GM18858 (cell line): ENCODE data around the gene KRTAP4-4.
"Not testable (repeated sequence)": the region's sequence is repeated elsewhere in the genome, so short reads cannot be mapped to it uniquely, and the experiment has no call there.

Experiments
- ATAC-seq: cut with Tn5 transposase; IDR thresholded peaks from one replicate; pipeline ENCODE4 v1.9.1; 2021; ENCODE audit not compliant: unreplicated experiment

Gene KRTAP4-4

DNA sequence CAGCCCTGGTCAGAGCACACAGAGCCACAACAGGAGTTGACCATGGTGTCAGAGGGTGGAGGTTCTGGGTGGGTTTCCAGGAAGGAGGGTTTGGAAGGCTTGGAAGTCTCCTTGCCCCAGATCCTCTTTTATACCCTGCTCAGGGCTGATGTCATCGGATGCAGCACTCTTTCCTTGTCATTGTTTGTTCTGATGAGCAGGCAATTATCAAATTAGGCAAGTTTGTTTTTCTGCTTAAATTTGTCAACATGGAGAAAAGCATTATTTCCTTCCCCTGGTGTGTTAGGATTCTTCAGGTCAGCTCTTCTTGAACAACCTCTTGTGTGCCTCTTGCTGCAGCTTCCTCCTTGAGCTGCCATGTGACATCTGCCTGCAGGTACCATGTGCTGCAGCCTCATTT, at the start of gene KRTAP4-4:
TSS of gene KRTAP4-4 (minus strand) at position 101 of the 400 bp plus-strand sequence. CDS start at position 44, 57 bp downstream.
- ATAC-seq, result no peak

DNA sequence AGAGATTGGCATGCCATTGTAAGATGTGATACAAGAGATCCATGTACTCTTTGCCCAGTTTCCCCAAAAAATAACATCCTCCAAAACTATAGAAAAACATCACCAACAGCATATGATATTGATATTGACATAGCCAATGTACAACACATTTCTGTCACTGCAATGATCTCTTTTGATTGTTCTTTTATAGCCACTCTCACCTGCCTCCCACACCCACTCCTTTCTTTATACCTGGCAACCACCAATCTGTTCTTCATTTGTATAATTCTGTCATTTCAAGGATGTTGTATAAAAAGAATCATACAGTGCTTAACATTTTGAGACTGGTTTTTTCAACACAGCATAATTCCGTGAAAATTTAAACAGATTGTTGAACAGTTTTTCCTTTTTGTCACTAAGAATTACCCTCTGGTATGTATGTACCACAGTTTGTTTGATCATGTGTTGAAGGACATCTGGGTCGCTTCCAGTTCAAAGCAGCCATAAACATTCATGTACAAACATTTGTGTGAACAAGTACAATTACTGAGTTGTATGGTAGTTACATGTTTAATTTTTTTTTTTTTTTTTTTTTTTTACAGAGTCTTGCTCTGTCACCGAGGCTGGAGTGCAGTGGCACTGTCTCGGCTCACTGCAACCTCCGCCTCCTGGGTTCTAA, 39.0 kb upstream of the KRTAP4-4 start:
- no peak for ATAC-seq

DNA sequence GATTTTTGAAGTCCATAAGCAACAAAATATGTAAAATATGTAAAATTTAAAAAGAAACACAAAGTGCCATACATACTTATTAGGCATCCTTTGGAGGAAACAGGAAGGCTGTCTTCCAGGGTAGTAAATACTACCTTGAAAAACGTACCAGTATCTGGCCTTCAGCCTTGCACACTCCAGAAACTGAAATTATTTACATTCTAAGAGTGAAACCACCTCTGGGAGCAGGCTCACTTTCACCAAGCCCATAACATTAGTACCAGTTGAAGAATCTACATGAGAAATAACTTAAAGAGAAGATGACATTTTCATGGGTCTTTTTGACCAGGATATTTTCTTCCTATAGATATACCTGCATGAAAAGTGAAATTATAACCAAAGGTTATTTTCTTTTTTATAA, 35.5 kb upstream of the KRTAP4-4 start:
- no peak for ATAC-seq

DNA sequence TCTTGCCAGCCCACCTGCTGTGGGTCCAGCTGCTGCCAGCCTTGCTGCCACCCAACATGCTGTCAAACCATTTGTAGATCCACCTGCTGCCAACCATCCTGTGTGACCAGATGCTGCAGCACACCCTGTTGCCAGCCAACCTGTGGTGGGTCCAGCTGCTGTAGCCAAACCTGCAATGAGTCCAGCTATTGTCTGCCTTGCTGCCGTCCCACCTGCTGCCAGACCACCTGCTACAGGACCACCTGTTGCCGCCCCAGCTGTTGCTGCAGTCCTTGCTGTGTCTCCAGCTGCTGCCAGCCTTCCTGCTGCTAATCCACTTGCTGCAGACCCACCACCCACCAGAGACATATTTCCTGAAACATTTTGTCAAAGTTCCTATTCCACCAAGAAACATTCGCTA, 29.8 kb upstream of the KRTAP4-4 start:
- no peak for ATAC-seq

DNA sequence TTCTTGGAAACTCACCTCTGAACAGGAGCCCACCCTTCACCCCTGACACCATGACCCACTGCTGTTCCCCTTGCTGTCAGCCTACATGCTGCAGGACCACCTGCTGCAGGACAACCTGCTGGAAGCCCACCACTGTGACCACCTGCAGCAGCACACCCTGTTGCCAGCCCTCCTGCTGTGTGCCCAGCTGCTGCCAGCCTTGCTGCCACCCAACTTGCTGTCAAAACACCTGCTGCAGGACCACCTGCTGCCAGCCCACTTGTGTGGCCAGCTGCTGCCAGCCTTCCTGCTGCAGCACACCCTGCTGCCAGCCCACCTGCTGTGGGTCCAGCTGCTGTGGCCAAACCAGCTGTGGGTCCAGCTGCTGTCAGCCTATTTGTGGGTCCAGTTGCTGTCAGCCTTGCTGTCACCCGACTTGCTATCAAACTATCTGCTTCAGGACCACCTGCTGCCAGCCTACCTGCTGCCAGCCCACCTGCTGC, 29.3 kb upstream of the KRTAP4-4 start, which contains the start of gene KRTAP9-1:
TSS of gene KRTAP9-1 (plus strand) at position 51 of the 482 bp plus-strand sequence. CDS start at position 51, 0 bp downstream.
- ATAC-seq, result not testable (repeated sequence)

DNA sequence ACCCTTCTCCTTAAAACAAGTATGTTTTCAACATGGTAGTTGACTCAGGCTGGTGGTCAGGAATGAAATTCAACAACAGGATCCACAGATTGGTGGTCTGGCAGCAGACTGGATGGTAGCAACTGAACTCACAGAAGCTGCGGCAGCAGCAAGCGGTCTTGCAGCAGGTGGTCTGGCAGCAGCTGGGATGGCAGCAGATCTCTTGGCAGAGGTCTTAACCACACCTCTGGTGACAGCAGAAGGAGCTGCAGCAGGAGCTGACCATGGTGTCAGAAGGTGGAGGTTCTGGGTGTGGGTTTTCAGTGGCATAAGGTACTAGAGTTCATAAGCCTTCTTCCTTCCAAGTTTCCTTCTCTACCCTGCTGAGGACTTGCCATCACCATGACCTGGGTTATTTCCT, 26.3 kb upstream of the KRTAP4-4 start:
- ATAC-seq, result no peak

DNA sequence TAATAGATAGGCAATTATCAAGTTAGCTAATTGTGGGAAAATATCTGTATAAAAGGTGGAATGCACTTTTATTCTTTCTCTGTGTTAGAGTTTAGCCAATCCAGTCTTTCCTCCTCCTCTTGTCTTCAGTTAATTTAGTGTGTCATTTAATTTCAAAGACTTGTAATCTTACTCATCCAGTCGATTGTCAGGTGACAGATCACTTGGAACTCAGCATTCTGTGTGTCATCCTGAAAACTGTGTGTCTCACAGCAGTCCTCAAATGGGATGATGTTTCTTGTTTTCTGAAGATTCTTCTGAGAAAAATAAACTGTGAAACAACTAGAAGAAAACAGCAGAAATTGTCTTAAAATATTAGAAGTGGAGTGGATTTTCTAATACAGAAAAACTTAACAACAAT, 24.5 kb upstream of the KRTAP4-4 start:
- ATAC-seq, result no peak

DNA sequence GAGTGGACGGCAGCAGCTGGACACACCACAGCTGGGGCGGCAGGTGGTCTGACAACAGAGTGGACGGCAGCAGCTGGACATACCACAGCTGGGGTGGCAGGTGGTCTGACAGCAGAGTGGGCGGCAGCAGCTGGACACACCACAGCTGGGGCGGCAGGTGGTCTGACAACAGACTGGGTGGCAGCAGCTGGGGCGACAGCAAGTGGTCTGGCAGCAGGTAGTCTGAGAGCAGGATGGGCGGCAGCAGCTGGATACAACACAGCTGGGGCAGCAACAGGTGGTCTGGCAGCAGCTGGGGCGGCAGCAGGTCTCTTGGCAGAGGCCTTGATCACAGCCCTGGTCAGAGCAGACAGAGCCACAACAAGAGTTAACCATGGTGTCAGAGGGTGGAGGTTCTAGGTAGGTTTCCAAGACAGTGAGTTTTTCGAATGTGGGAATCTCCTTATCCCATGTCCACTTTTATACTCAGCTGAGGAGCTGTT, 24.0 kb upstream of the KRTAP4-4 start, which contains the start of gene KRTAP4-1:
TSS of gene KRTAP4-1 (minus strand) at position 432 of the 482 bp plus-strand sequence. CDS start at position 375, 57 bp downstream.
- no peak for ATAC-seq

DNA sequence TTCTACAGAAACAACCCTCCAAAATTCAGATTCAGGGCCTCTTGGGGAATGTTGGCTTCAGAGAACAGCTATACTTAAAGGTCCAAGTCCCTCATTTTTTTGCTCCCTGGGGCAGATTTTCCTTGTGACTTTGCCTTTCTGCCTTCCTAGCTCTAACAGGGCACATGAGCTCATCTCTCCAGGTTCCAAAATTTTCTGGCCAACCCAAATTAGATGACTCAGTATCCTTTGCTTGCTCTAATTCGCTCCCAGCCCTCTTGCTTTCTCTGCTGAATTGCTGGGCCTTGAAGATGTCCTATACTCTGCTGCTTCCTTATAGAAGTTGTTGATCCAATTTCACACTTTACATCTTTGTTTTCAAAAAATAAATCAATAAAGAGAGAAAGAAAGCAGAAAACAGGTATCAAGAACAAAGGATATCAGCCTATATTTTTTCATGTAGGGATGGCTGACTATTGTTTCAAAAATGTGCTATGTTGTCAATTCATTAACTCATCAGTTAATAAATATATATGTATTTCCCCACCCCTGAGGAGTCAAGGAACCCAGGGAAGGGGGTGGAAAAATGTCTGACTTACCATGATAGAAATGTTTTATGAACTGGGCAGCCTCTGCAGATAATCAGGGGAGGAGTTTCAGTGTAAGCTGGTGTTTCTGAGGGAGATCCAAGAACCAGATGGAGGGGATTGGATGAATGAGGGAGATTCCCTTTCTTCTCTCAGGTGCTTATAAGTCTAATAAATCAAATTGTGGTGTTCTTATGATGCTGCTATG, 18.5 kb upstream of the KRTAP4-4 start:
- no peak for ATAC-seq

DNA sequence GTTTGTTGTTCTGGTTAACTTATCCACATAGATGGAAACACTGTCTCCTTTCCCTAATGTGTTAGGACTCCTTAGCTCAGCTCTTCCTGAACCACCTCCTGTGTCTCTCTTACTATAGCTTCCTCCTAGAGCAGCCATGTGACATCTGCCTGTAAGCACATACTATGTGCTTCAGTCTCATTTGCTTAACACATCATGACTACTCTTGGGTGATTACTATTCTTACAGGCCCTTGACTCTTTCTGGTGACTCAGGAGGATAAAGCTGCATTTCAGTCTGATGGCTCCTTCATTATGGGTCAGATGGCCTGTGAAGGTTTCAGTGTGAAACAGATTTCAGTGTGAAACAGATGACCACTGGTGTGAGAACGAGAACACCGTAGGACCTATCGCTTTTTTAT, 17.8 kb upstream of the KRTAP4-4 start:
- no peak for ATAC-seq

DNA sequence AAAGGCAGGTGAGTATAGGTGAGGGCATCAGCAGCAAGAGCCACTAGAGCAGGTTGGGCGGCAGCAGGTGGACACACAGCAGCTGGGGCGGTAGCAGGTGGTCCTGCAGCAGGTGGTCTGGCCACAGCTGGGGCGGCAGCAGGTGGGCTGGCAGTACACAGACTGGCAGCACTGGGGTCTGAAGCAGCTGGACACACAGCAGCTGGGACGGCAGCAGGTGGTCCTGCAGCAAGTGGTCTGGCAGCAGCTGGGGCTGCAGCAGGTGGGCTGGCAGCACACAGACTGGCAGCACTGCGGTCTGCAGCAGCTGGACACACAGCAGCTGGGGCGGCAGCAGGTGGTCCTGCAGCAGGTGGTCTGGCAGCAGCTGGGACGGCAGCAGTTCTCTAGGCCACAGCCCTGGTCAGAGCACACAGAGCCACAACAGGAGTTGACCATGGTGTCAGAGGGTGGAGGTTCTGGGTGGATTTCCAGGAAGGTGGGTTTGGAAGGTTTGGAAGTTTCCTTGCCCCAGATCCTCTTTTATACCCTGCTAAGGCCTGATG, 17.3 kb upstream of the KRTAP4-4 start, which contains the start of gene KRTAP4-2:
TSS of gene KRTAP4-2 (minus strand) at position 495 of the 545 bp plus-strand sequence. CDS start at position 438, 57 bp downstream.
- no peak for ATAC-seq

DNA sequence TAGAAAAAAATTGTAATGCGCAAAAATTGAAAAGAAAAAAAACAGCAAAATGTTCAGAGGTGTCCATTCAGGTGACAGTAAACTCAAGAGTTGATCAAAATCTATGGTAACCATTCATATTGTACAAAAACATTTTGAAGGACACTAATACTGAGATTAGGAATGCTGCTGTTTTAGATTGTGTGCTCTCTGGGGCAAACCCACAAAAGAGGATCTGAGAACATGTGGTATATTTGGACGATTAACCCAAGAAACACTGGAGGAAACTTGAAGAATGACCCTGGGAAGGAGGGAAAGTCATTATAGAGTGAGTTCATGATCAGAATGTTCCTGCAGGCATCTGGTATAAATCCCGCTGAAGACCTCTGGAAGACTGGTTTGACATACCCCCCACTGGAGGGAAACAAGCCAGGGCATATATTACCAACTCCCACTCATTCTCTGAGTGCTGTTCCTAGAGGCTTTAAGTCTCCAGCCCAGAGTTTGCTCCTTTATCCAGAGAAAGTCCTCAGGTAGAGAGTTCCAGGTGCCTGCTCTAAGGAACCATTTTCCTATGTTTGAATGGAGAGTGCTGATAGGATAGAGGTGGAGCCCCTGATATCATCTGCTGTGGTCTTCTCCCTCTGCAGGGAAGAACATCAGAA, 16.3 kb upstream of the KRTAP4-4 start:
- no peak for ATAC-seq

DNA sequence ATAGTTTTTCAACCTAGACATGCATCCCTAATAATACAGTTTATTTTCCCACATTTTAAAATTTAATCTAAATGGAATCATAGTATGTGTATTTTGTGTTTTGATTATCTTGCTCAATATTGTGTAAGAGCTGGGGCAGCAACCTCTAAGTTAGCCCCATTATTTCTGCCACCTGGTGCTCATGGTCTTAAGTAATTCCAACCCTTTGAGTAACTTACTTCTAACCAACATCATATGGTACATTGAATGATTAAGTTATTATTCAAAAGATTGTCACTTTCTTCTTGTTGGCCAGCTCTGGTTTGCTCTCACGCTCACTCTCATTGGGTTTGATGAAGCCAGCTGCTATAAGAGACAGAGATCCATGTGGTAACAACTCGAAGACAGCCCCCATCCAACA, 11.3 kb upstream of the KRTAP4-4 start:
- no peak for ATAC-seq

DNA sequence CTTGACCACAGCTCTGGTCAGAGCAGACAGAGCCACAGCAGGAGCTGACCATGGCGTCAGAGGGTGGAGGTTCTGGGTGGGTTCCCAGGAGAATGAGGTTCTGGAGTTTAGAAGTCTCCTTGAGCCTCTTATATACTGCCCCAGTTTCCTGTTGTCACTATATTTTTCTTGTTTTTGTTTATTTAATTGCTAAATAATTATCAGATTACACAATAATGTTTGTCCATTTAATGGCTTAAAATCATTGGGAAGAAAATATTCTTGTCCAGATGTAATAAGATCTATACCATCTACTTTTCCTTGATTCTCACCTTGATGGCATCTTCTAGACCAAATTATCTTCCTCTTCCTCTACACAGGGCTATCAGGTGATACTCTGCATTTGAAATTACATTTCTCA, 7.6 kb upstream of the KRTAP4-4 start, which contains the start of gene KRTAP4-3:
TSS of gene KRTAP4-3 (minus strand) at position 101 of the 400 bp plus-strand sequence. CDS start at position 52, 49 bp downstream.
- ATAC-seq, result no peak

DNA sequence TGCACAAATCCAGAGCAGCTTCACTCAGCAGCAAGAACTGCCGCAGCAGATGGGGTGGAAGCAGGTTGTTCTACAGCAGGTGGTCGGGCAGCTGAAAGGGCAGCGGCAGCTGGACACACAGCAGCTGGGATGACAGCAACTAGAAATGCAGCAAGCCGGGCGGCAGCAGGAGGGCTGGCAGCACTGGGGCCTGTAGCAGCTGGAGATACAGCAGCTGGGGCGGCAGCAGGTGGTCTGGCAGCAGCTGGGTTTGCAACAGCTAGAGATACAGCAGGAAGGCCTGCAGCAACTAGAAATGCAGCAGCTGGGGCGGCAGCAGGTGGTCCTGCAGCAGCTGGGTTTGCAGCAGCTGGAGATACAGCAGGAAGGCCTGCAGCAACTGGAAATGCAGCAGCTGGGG, 7.0 kb upstream of the KRTAP4-4 start:
- ATAC-seq, result no peak

DNA sequence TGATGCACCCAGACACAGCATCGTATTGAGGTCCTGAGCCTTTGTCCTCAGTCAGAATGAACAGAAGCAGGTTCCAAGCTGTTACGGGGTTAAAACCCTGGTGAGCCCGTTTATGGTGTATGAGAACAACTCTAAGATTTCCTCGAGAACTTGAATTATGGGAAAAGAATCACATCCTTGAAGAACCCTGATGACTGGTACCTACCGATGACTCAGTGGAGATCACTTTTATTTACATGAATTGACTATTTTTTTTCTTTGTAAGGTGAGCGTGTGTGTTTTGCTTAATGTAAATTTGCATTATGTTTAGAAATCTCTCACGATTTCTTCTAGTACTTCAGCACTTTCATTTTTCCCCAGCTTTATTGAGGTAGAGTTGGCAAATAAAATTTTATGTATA, 3.3 kb upstream of the KRTAP4-4 start:
- ATAC-seq, result no peak

DNA sequence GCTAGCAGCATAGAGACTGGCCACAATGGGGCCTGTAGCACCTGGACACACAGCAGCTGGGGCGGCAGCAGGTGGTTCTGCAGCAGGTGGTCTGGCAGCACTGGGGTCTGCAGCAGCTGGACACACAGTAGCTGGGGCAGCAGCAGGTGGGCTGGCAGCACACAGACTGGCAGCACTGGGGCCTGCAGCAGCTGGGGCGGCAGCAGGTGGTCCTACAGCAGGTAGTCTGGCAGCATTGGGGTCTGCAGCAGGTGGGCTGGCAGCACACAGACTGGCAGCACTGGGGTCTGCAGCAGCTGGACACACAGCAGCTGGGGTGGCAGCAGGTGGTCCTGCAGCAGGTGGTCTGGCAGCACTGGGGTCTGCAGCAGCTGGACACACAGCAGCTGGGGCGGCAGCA, 358 bp downstream of the KRTAP4-4 start:
- ATAC-seq, result not testable (repeated sequence)

DNA sequence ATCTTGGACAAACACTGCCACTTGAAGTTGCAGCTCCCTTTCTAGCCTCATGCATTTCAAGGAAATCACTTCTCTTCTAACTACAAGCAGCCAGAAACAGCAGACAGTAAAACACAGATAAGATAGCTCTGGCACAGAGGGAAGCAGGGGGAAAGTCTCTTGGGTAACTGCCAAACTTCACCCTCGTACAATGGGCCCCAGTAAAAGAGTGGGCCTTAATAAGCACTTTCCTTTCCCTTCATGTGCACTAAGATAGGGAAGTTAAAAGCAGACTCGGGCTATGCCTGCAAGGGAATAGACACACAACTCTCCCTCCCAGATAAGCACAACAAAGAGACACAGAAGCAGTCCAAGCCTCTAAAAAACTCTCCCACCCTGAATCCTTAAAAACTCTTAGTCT, 6.7 kb downstream of the KRTAP4-4 start:
- no peak for ATAC-seq

DNA sequence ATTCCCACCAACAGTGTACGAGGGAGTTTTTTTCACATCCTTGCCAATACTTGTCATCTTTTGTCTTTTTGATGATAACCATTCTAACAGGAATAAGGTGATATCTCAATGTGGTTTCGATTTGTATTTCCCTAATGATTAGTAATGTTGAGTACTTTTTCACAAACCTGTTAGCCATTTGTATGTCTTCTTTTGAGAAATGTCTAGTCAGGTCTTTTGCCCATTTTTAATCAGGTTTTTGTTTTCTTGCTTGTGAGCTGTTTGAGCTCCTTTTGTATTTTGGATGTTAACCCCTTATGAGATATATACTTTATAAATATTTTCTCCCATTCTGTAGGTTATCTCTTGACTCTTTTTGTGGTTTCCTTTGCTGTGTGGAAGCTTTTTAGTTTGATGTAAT, 9.0 kb downstream of the KRTAP4-4 start:
- ATAC-seq, result no peak

DNA sequence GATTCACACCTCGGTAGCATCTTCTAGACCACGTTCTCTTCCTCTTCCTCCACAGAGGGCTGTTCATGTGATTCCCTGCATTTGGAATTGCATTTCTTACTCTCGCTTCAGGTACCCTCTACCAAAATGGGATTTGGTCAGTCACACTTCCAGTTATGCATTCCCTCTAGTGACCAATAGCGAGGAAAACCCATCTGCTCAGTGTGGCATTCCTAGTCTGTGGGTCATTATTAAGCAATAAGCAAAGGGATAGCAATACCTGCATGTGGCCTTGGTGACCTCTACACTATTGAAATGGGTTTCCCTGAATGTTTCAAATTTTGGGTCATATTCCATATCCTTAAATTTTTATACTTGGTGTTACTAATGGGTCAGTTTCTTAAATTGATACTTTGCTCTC, 10.5 kb downstream of the KRTAP4-4 start:
- no peak for ATAC-seq

DNA sequence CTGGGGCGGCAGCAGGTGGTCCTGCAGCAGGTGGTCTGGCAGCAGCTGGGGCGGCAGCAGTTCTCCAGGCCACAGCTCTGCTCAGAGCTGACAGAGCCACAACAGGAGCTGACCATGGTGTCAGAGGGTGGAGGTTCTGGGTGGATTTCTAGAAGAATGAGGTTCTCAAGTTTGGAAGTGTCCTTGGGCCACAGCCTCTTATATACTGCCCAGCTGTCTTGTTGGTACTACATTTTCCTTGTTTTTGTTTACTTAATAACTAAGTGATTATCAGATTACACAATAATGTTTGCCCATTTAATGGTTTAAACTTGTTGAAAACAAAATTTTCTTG, 10.9 kb downstream of the KRTAP4-4 start, which contains the start of gene KRTAP4-5:
TSS of gene KRTAP4-5 (minus strand) at position 174 of the 334 bp plus-strand sequence. CDS start at position 116, 58 bp downstream.
- no peak for ATAC-seq
